Adrenal gland (tissue), 12 donors: ENCODE results near the gene HYAL2. TPM values are rescaled to one million over a fixed set of nuclear protein-coding genes. Genes with fewer than 3 reads are reported as not detected.

Experiments used
- DNase-seq, 7 donors: peaks; one replicate each; pipeline ENCODE4 v3.0.0-alpha.2; 2019 to 2020
- H3K27ac ChIP-seq, 5 donors: fragments of 200-600 bp; sonication (generic) in 4 of 5; 1 replicate in 3 of 5; 2 replicates in 2 of 5; pipeline versions ENCODE4 v1.5.1 to v1.8.0; 2016 to 2020; ENCODE audit warnings: mild to moderate bottlenecking in 1 of 5
- H3K27me3 ChIP-seq: fragments of 200-600 bp; 2 replicates; pipeline ENCODE4 v1.8.0; 2021
- H3K36me3 ChIP-seq, 2 donors: fragments of 200-600 bp; replicated peaks in 1 of 2; 1 replicate in 1 of 2; 2 replicates in 1 of 2; pipeline versions ENCODE4 v1.5.1 to v1.8.0; 2018 to 2022
- H3K4me1 ChIP-seq, 2 donors: fragments of 200-600 bp; replicated peaks in 1 of 2; 1 replicate in 1 of 2; 2 replicates in 1 of 2; pipeline versions ENCODE4 v1.5.1 to v1.8.0; 2018 to 2021
- H3K4me3 ChIP-seq, 4 donors: fragments of 200-600 bp; sonication (generic) in 3 of 4; one replicate each; pipeline ENCODE4 v1.5.1; 2016 to 2018
- H3K9me3 ChIP-seq, 3 donors: fragments of 200-600 bp; sonication (generic) in 1 of 3; replicated peaks in 1 of 3; 1 replicate in 2 of 3; 2 replicates in 1 of 3; pipeline versions ENCODE4 v1.5.1 to v1.8.0; 2016 to 2021
- POLR2A ChIP-seq, 2 donors: fragments of 450-650 bp; IDR thresholded peaks; one replicate each; pipeline ENCODE4 v1.6.1; 2017; ENCODE audit warnings: antibody characterized with exemption in 2 of 2, mild to moderate bottlenecking in 2 of 2, moderate library complexity in 1 of 2
- WGBS, 4 donors: extraction: QIAGEN DNeasy Blood & Tissue Kit in 2 of 4; methylation state at CpG; one replicate each; pipeline versions ENCODE4 v1.1.5 to v1.1.7; 2013 to 2017; 5-methylcytosine and 5-hydroxymethylcytosine counted together
- intact Hi-C, 2 donors: fragments of 100-400 bp; cut with DNase I; formaldehyde crosslinking; loops; one replicate each; pipeline versions ENCODE4 v1.14.1 to v1.15.0; 2022 to 2023
- polyA plus RNA-seq, 3 donors: library from polyadenylated mRNA; stranded (reverse); fragments of 200-250 nt in 2 of 3; fragments of 350-450 nt in 1 of 3; fragmentation: Illumina TruSeq in 1 of 3; extraction: RNeasy Lipid Tissue Mini Kit (QIAGEN cat#74804) in 1 of 3; gene quantifications; one replicate each; pipeline ENCODE4 v1.2.3, GENCODE V29; 2013 to 2014
- total RNA-seq, 9 donors: library from RNA; depleted of rRNA in 4 of 9; stranded (reverse); fragments of >200 nt in 4 of 9; fragments of 120-200 nt in 1 of 9; fragmentation: NEBNext Ultra II Directional in 1 of 9; extraction: Animal tissue kit (Norgen Biotek cat#: 25700) in 1 of 9; gene quantifications; one replicate each; pipeline versions ENCODE4 v1.1.0 to v1.2.4, GENCODE V29; 2013 to 2023
- TF ChIP-seq, protein P1 (sequence below), 6 experiments: fragments of 450-650 bp in 4 of 6; fragments of 200-600 bp in 2 of 6; sonication (generic) in 1 of 6; IDR thresholded peaks; 1 replicate in 5 of 6; 2 replicates in 1 of 6; pipeline versions ENCODE4 v1.5.1 to v1.8.0; 2016 to 2021; ENCODE audit warnings: antibody characterized with exemption in 6 of 6, mild to moderate bottlenecking in 2 of 6, moderate library complexity in 1 of 6
- donor health status: healthy with polysubstance abuse.
- donor health status: Bipolar disorder and iron deficiency.
- donor health status: DM: yes; HTN: yes; CAD: no.
- donor health status: DM: no; HTN: no; CAD: no.
- donor health status: DM: no; HTN: no; CAD: no.
- donor health status: DM: yes; HTN: yes; CAD: no.

HYAL2 gene
- total and polyA plus RNA-seq, 12 donors = 28.0 to 186 (median 99.8) TPM

DNA sequence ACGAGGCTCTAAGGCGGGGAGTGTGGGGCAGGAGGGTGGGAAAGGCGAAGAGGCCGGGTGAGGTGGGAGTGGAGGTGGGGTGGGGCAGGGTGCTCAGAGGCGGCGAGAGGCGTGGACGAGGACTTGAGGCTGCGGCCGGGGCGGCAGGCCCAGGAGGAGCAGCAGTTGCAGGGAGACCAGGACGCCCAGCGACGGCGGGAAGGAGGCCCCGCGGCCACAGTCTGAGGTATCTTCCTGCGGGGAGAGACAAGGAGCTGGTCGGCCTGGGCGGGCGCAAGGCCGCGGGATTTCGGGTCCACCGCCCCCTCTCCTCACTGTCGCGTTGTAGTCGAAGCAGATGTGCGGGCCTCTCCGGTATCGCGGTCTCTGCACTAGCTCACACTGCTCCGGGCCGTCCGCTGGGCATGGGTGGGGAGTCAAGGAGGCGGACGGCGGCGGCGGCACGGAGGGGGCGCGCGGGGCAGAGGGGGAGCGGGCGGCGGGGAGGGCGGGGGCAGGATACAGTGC is 42.1 kb upstream of the HYAL2 start:
- H3K9me3 ChIP-seq = no peaks in the 10 kb centered on the region
- WGBS, 4 donors = 6 to 64% (median 19%) methylated on average over 10 to 48 of the region's 48 CpGs
- TF ChIP-seq, protein P1, sequence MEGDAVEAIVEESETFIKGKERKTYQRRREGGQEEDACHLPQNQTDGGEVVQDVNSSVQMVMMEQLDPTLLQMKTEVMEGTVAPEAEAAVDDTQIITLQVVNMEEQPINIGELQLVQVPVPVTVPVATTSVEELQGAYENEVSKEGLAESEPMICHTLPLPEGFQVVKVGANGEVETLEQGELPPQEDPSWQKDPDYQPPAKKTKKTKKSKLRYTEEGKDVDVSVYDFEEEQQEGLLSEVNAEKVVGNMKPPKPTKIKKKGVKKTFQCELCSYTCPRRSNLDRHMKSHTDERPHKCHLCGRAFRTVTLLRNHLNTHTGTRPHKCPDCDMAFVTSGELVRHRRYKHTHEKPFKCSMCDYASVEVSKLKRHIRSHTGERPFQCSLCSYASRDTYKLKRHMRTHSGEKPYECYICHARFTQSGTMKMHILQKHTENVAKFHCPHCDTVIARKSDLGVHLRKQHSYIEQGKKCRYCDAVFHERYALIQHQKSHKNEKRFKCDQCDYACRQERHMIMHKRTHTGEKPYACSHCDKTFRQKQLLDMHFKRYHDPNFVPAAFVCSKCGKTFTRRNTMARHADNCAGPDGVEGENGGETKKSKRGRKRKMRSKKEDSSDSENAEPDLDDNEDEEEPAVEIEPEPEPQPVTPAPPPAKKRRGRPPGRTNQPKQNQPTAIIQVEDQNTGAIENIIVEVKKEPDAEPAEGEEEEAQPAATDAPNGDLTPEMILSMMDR (IDR thresholded peaks at IDR 0.05) = no peak
- TF ChIP-seq POLR2A (IDR thresholded peaks at IDR 0.05) = no peak
- peak in 1 of 7 donors; percentile 48 for DNase-seq
- peak overlapping the region in 2 of 4 donors; percentile 36 to 60 for H3K4me3 ChIP-seq
- intact Hi-C loops = no loop called here
- peak overlapping the region in 1 of 5 donors; percentile 32 for H3K27ac ChIP-seq
- H3K4me1 ChIP-seq = peaks cover 6 to 9% of the 10 kb centered on the region in 2 donors
- no peaks in the 10 kb centered on the region for H3K27me3 ChIP-seq
- H3K36me3 ChIP-seq = no peaks in the 10 kb centered on the region

DNA sequence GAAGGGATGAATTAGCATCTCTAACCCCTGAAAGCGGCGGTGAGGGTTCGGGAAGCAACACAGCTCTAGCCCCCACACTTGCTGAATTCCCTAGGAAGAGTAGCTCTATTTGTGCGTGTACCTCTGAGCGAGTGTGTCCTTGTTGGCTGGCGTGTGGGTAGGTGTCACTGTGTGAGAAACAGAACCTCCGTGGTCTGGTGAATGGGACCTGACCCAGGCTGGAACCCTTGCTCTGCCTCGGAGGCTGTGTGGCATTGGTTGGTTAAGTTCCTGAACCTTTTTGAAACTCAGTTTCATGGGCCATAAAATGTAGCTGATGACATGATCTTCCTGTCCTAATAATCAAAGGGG is 37.2 kb upstream of the HYAL2 start:
- peak overlapping the region in 1 of 4 donors; percentile 75 for H3K4me3 ChIP-seq
- no peaks in the 10 kb centered on the region for H3K9me3 ChIP-seq
- TF ChIP-seq POLR2A (IDR thresholded peaks at IDR 0.05) = no peak
- TF ChIP-seq, protein P1 (IDR thresholded peaks at IDR 0.05) = no peak
- no peak overlapping the region for H3K27ac ChIP-seq
- peaks cover 37 to 45% of the 10 kb centered on the region in 2 donors for H3K4me1 ChIP-seq
- no peak for DNase-seq
- peaks cover 0 to 9% of the 10 kb centered on the region in 2 donors for H3K36me3 ChIP-seq
- intact Hi-C loops = no loop called here
- WGBS, 4 donors = 13 to 29% (median 17%) methylated on average over 5 to 8 of the region's 8 CpGs
- no peaks in the 10 kb centered on the region for H3K27me3 ChIP-seq

DNA sequence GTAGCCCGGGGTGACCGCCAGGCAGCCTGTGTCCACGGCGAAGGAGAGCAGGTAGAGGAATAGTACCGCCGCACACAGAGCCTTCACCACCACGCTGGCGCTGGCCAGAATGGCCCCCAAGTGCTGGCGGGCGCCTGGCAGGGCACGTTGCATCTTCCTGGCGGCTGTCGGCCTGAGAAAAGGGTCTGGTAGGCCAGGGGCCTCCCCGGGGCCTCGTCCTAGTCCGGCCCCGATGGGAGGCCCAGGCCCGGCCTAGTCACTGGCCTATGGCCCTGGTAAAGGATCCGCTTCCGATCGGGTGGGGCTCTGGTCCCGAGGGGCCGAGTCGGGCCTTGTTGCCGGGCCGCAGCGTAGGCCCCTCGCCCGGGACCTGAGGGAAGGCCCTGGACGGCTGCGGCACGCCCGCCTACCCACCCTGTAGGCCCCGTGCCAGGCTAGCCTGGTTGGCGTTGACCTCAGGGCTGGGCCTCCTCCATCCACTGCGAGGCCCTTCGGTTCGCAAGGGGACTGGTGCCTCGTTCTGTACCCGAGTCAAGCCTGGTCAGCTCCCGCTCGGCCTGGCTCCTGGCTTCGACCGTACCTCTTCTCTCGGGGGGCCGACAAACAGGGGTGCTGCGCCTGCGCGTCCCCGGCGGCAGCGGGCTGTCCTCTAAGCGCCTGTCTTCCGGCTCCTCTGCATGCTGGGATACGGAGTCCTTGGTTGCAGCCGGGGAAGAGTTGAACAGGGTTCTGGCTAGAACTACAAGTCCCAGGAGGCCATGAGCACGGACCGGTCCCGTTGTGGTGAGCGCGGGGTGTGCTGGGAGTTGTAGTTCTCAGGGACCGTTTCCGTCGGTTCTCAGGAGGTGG is 36.6 kb upstream of the HYAL2 start, which contains the start of gene TMEM115:
TSS of gene TMEM115 (minus strand) at position 611 of the 849 bp plus-strand sequence. CDS start at position 153, 458 bp downstream.
- DNase-seq = peak; percentile 97 to 99 (median 98)
- TF ChIP-seq POLR2A (IDR thresholded peaks at IDR 0.05) = peak; percentile 47 to 73
- TF ChIP-seq, protein P1 (IDR thresholded peaks at IDR 0.05) = no peak
- Histone ChIP-seq H3K36me3 (peaks cover 0 to 15% of the 10 kb centered on the region in 2 donors), H3K9me3 (no peaks in the 10 kb centered on the region), H3K4me3 (peak within 1 kb of the TSS; percentile 31 to 85 (median 75)), H3K27ac (peak within 1 kb of the TSS in 4 of 5 donors; percentile 68 to 91 (median 88)), H3K27me3 (no peaks in the 10 kb centered on the region), H3K4me1 (peaks cover 32 to 40% of the 10 kb centered on the region in 2 donors)
- intact Hi-C loops = no loop called here
- WGBS, 4 donors = 0 to 1% (median 0%) methylated on average over 8 to 64 of the region's 64 CpGs

DNA sequence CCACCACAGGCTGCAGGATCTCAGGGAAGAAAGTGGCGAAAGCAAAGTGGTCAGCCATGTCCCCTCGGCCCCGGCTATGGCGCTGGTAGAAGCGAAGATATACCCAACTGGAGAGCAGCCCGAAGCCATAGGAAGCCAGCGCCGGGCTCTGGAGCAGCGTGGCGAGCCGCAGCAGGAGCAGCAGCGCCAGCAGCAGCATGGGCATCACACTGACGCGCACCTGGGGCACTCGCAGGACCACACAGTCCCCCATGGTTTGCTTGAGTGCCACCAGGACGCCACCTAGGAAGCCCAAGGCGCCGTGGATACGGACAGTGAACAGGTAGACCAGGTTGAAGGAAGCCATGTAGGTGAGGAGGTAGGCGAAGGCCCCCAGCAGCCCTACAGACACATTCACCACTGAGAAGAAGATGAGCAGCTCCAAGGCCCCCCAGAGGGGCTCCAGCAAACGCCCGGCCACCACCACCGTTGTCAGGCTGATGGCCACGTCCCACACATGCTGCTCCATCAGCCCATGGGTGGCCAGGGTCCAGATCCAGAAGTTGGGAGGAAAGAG is 35.9 kb upstream of the HYAL2 start:
- Histone ChIP-seq H3K27ac (peak overlapping the region in 3 of 5 donors; percentile 86 to 91 (median 89)), H3K27me3 (no peaks in the 10 kb centered on the region), H3K36me3 (peaks cover 0 to 22% of the 10 kb centered on the region in 2 donors), H3K4me1 (peaks cover 32 to 40% of the 10 kb centered on the region in 2 donors), H3K4me3 (peak overlapping the region; percentile 31 to 85 (median 75)), H3K9me3 (no peaks in the 10 kb centered on the region)
- 31 to 45% (median 40%) methylated on average over 19 to 24 of the region's 24 CpGs for WGBS, 4 donors
- intact Hi-C loops = no loop called here
- TF ChIP-seq, protein P1 (IDR thresholded peaks at IDR 0.05) = no peak
- DNase-seq = no peak
